Hepatocyte (in vitro differentiated cells): ENCODE data around the gene NME2. TPM values are rescaled to one million over a fixed set of nuclear protein-coding genes. Genes with fewer than 3 reads are reported as not detected.

Experiments
- DNase-seq: peaks from one replicate; pipeline ENCODE4 v3.0.0-alpha.2; 2016; ENCODE audit warnings: low spot score
- H2AFZ ChIP-seq: fragments of 200-600 bp; sonication (generic); 2 replicates; pipeline ENCODE4 v1.6.0; 2016; ENCODE audit warnings: antibody characterized with exemption, mild to moderate bottlenecking
- H3K27ac ChIP-seq: fragments of 200-600 bp; sonication (generic); 2 replicates; pipeline ENCODE4 v1.5.1; 2016; ENCODE audit warnings: mild to moderate bottlenecking
- H3K27me3 ChIP-seq: fragments of 200-600 bp; sonication (generic); 2 replicates; pipeline ENCODE4 v1.6.1; 2016
- H3K36me3 ChIP-seq: fragments of 200-600 bp; sonication (generic); replicated peaks from 2 replicates; pipeline ENCODE4 v1.5.1; 2016; ENCODE audit warnings: low read depth; ENCODE audit not compliant: insufficient read depth
- H3K4me1 ChIP-seq: fragments of 200-600 bp; sonication (generic); 2 replicates; pipeline ENCODE4 v1.5.1; 2016; ENCODE audit warnings: mild to moderate bottlenecking, moderate library complexity; ENCODE audit not compliant: insufficient read depth
- H3K4me2 ChIP-seq: fragments of 200-600 bp; sonication (generic); 2 replicates; pipeline ENCODE4 v1.6.0; 2016
- H3K4me3 ChIP-seq: fragments of 200-600 bp; sonication (generic); 2 replicates; pipeline ENCODE4 v1.5.1; 2016; ENCODE audit warnings: mild to moderate bottlenecking
- H3K79me2 ChIP-seq: fragments of 200-600 bp; sonication (generic); 2 replicates; pipeline ENCODE4 v1.6.0; 2017; ENCODE audit warnings: mild to moderate bottlenecking
- H3K9me2 ChIP-seq: fragments of 200-600 bp; sonication (generic); replicated peaks from 2 replicates; pipeline ENCODE4 v1.6.0; 2017; ENCODE audit warnings: mild to moderate bottlenecking; ENCODE audit not compliant: insufficient read depth
- H3K9me3 ChIP-seq: fragments of 200-600 bp; sonication (generic); 2 replicates; pipeline ENCODE4 v1.5.1; 2016; ENCODE audit warnings: low read depth, mild to moderate bottlenecking
- H4K20me1 ChIP-seq: fragments of 200-600 bp; sonication (generic); 2 replicates; pipeline ENCODE4 v1.6.0; 2016; ENCODE audit warnings: mild to moderate bottlenecking; ENCODE audit not compliant: insufficient read depth, poor library complexity, severe bottlenecking
- CTCF ChIP-seq: fragments of 200-600 bp; sonication (generic); IDR thresholded peaks from 2 replicates; pipeline ENCODE4 v1.5.1; 2016; ENCODE audit warnings: antibody characterized with exemption, mild to moderate bottlenecking; ENCODE audit not compliant: poor library complexity
- EZH2 ChIP-seq: fragments of 200-600 bp; sonication (generic); IDR thresholded peaks from 2 replicates; pipeline ENCODE4 v1.6.1; 2016; ENCODE audit warnings: antibody characterized with exemption, mild to moderate bottlenecking, borderline replicate concordance
- EZH2phosphoT487 ChIP-seq: fragments of 200-600 bp; sonication (generic); IDR thresholded peaks from one replicate; pipeline ENCODE4 v1.6.1; 2018; ENCODE audit warnings: antibody characterized with exemption, mild to moderate bottlenecking, low read depth, moderate library complexity; ENCODE audit not compliant: unreplicated experiment, severe bottlenecking
- WGBS: methylation state at CpG from one replicate; pipeline ENCODE4 v1.1.6; 2016; ENCODE audit warnings: low lambda C conversion rate; ENCODE audit errors: missing lambda C conversion rate; 5-methylcytosine and 5-hydroxymethylcytosine counted together
- polyA plus RNA-seq: library from polyadenylated mRNA; unstranded; fragments of >200 nt; fragmentation: Nextera tagmentation; extraction: Ambion mirVana; gene quantifications from 2 replicates; pipeline ENCODE4 v1.2.1, GENCODE V29; 2016
- total RNA-seq: library from RNA; depleted of rRNA; stranded (reverse); fragments of >200 nt; gene quantifications from 2 replicates; pipeline ENCODE4 v1.2.3, GENCODE V29; 2014

NME2 gene
- total and polyA plus RNA-seq, 2 experiments from 2014 or later, result 290 to 531 TPM

- Histone ChIP-seq H3K27me3 (no peaks in the 10 kb centered on the region), H3K36me3 (no peaks in the 10 kb centered on the region), H3K9me3 (no peaks in the 10 kb centered on the region), H2AFZ (peak overlapping the region; percentile 99), H3K27ac (peak overlapping the region; percentile 97), H3K9me2 (no peaks in the 10 kb centered on the region), H3K4me2 (peak overlapping the region; percentile 98), H3K4me1 (peaks cover 8% of the 10 kb centered on the region), H4K20me1 (no peaks in the 10 kb centered on the region), H3K4me3 (peak overlapping the region; percentile 85), H3K79me2 (peaks cover 11% of the 10 kb centered on the region)
- DNase-seq, result peak; percentile 25
- WGBS, result 59% methylated on average over 16 of the region's 16 CpGs
- no peak for TF ChIP-seq EZH2
- no peak for TF ChIP-seq CTCF
- no peak for TF ChIP-seq EZH2phosphoT487
These were observed 1.1 kb upstream of the NME2 start for GRCh38 chr17:51164911-51165679.

DNA sequence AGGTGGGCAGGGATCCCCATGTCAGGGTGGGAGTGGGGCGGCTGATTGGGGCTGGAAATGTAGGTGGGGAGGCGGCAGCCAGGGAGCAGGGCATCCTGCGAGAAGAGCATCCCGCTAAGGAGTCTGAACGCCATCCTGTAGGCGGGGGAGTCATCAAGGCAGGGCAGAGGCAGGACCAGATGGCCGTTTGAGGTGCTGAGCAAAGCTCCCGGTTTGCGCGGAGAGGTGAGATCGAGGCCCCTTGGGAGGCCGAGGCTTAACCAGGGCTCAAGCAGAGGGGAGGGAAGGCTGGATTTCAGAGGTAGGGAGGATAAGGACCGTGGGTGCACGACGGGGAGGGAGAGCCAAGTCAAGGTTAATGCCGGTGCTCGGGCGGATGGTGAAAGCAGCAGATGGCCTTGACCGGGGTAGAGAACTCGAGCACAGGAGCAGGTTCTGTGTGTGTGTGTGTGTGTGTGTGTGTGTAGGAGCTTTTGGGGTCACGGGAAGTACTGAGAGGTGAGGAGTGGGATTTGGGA is 472 bp upstream of the NME2 start:
- peak; percentile 51 for DNase-seq
- H2AFZ ChIP-seq, result peak overlapping the region; percentile 99
- H3K4me1 ChIP-seq, result peaks cover 8% of the 10 kb centered on the region
- peak overlapping the region; percentile 85 for H3K4me3 ChIP-seq
- WGBS, result 5% methylated on average over 20 of the region's 21 CpGs
- H3K9me2 ChIP-seq, result no peaks in the 10 kb centered on the region
- H3K27me3 ChIP-seq, result no peaks in the 10 kb centered on the region
- no peaks in the 10 kb centered on the region for H3K9me3 ChIP-seq
- peak overlapping the region; percentile 98 for H3K4me2 ChIP-seq
- peak overlapping the region; percentile 97 for H3K27ac ChIP-seq
- no peaks in the 10 kb centered on the region for H3K36me3 ChIP-seq
- H4K20me1 ChIP-seq, result no peaks in the 10 kb centered on the region
- peaks cover 11% of the 10 kb centered on the region for H3K79me2 ChIP-seq
- no peak for TF ChIP-seq EZH2phosphoT487

- peak; percentile 72 for DNase-seq
- no peaks in the 10 kb centered on the region for H3K36me3 ChIP-seq
These were observed 1.0 kb downstream of the NME2 start for GRCh38 chr17:51166987-51167931.

More at GRCh38 chr17:51166987-51167931, 1.0 kb downstream of the NME2 start:
- H3K4me2 ChIP-seq, result peak overlapping the region; percentile 98
- no peaks in the 10 kb centered on the region for H4K20me1 ChIP-seq
- H3K27me3 ChIP-seq, result no peaks in the 10 kb centered on the region
- WGBS, result 31% methylated on average over 21 of the region's 42 CpGs
- peaks cover 11% of the 10 kb centered on the region for H3K79me2 ChIP-seq
- TF ChIP-seq EZH2phosphoT487, result no peak
- TF ChIP-seq CTCF, result peak; percentile 68
- no peak for TF ChIP-seq EZH2
- H2AFZ ChIP-seq, result peak overlapping the region; percentile 99
- H3K4me1 ChIP-seq, result peaks cover 8% of the 10 kb centered on the region
- peak overlapping the region; percentile 85 for H3K4me3 ChIP-seq
- no peaks in the 10 kb centered on the region for H3K9me2 ChIP-seq
- no peaks in the 10 kb centered on the region for H3K9me3 ChIP-seq
- peak overlapping the region; percentile 97 for H3K27ac ChIP-seq
